ENCODE results near the gene FAM170B.

DNA sequence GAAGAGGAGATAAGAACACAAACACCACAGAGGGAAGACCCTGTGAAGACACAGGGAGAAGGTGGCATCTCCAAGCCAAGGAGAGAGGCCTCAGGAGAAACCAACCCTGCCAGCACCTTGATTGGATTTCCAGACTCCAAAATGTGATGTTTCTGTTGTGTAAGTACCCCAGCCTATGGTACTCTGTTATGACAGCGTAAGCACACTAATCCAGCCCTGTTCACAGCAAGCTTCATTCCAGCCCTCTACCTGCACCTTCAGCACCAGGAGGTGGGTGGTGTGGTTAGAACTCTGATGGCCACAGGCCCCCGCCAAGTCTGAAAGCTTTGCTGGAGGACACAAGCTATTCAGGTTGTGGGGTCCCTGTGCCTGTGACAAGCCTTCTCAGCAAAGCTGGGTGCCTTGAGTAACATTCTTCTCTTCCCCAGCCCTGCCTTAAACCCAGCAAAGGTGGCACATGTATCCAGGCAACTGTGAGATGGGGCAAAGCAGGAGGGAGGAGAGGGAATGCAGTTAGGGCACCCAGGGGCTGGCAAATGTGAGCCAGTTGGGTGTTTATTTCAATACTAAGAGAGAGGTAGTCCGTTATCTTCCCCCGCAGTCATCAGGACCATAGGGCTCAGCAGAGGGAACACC, 23.0 kb downstream of the FAM170B start:
- TF ChIP-seq, protein P1, sequence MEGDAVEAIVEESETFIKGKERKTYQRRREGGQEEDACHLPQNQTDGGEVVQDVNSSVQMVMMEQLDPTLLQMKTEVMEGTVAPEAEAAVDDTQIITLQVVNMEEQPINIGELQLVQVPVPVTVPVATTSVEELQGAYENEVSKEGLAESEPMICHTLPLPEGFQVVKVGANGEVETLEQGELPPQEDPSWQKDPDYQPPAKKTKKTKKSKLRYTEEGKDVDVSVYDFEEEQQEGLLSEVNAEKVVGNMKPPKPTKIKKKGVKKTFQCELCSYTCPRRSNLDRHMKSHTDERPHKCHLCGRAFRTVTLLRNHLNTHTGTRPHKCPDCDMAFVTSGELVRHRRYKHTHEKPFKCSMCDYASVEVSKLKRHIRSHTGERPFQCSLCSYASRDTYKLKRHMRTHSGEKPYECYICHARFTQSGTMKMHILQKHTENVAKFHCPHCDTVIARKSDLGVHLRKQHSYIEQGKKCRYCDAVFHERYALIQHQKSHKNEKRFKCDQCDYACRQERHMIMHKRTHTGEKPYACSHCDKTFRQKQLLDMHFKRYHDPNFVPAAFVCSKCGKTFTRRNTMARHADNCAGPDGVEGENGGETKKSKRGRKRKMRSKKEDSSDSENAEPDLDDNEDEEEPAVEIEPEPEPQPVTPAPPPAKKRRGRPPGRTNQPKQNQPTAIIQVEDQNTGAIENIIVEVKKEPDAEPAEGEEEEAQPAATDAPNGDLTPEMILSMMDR (IDR thresholded peaks at IDR 0.05), result no peak
- TF ChIP-seq POLR2A (IDR thresholded peaks at IDR 0.05), result no peak

Data from testis (tissue), 2 donors.